Peyer's patch (tissue), 4 donors: Measurements from ENCODE around the gene NPIPB4.
A peak's percentile ranks its signal among the peaks of the same experiment; 100 is the strongest.
"Not testable (repeated sequence)": the region's sequence is repeated elsewhere in the genome, so short reads cannot be mapped to it uniquely, and the experiment has no call there.

Experiments
- CTCF ChIP-seq, 6 experiments: fragments of 450-650 bp in 4 of 6; fragments of 200-600 bp in 2 of 6; sonication (generic) in 1 of 6; IDR thresholded peaks; one replicate each; pipeline ENCODE4 v1.5.1; 2017 to 2019; ENCODE audit warnings: antibody characterized with exemption in 6 of 6, mild to moderate bottlenecking in 3 of 6, moderate library complexity in 1 of 6
- POLR2A ChIP-seq, 2 donors: fragments of 450-650 bp; IDR thresholded peaks; one replicate each; pipeline ENCODE4 v1.5.1; 2017; ENCODE audit warnings: antibody characterized with exemption in 2 of 2, mild to moderate bottlenecking in 2 of 2, moderate library complexity in 2 of 2

DNA sequence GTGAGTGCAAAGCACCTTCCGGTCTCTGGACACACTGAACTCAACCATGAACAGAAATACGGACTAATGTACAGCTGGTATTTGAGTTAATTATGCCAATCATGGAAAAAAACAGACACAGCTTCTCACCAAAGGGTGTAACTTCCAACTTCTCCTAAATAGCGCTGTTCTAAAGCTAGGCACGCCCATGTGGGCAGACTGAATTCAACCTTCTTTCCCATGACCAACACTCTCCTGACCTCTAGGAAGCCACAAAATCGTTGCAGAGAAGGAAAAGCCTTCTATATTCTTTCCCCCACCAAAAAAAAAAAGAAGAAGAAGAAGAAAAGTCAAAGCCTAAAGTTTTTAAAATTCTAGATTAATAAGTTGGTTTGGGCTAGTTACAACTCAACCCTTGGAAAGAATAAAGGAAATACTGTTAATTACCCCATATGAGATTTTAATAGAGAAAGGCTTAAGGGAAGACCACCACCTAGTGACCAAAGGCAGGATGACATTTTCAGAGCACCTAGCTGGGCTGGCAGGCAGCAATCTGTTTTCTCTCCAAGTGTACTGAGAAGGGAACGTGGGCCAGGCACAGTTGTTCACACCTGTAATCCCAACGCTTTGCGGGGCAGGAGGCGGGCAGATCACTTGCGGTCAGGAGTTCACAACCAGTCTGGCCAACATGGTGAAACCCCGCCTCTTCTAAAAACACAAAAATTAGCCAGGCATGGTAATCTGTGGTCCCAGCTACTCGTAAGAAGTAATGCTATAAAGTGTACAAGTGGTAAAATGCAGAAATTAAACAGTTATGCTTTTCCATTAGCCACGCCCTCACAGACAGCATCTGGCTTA is 55.8 kb downstream of the NPIPB4 start:
- not testable (repeated sequence) for TF ChIP-seq POLR2A (IDR thresholded peaks at IDR 0.05)
- TF ChIP-seq CTCF (IDR thresholded peaks at IDR 0.05) = peak in 5 of 6 experiments; percentile 25 to 47 (median 39)
